Ovary (tissue), 9 donors: Measurements from ENCODE around the gene LCN1. TPM values are rescaled to one million over a fixed set of nuclear protein-coding genes. Genes with fewer than 3 reads are reported as not detected.

Experiments
- DNase-seq, 5 donors: peaks; one replicate each; pipeline ENCODE4 v3.0.0-alpha.2; 2019 to 2020
- H3K27ac ChIP-seq, 2 donors: fragments of 200-600 bp; one replicate each; pipeline versions ENCODE4 v1.5.1 to v1.8.0; 2019 to 2022
- H3K27me3 ChIP-seq: fragments of 200-600 bp; one replicate; pipeline ENCODE4 v1.8.0; 2022
- H3K36me3 ChIP-seq: fragments of 200-600 bp; sonication (generic); one replicate; pipeline ENCODE4 v1.5.1; 2019
- H3K4me1 ChIP-seq: one replicate; pipeline ENCODE4 v1.8.1; 2013; ENCODE audit warnings: mild to moderate bottlenecking, moderate library complexity; ENCODE audit not compliant: insufficient read depth
- H3K4me3 ChIP-seq: fragments of 200-600 bp; sonication (generic); one replicate; pipeline ENCODE4 v1.5.1; 2017
- H3K9me3 ChIP-seq, 2 donors: fragments of 200-600 bp in 1 of 2; sonication (generic) in 1 of 2; one replicate each; pipeline versions ENCODE4 v1.5.1 to v1.8.1; 2013 to 2019; ENCODE audit warnings: mild to moderate bottlenecking in 1 of 2, moderate library complexity in 1 of 2
- CTCF ChIP-seq, 3 donors: fragments of 450-650 bp in 2 of 3; fragments of 200-600 bp in 1 of 3; IDR thresholded peaks; one replicate each; pipeline versions ENCODE4 v1.5.1 to v1.8.0; 2016 to 2022; ENCODE audit warnings: antibody characterized with exemption in 3 of 3, mild to moderate bottlenecking in 1 of 3
- EP300 ChIP-seq: sonication (generic); formaldehyde crosslinking; IDR thresholded peaks from one replicate; pipeline ENCODE4 v1.6.1; 2017; ENCODE audit warnings: antibody characterized with exemption
- POLR2A ChIP-seq: fragments of 450-650 bp; IDR thresholded peaks from one replicate; pipeline ENCODE4 v1.6.1; 2017; ENCODE audit warnings: antibody characterized with exemption, mild to moderate bottlenecking, moderate library complexity
- WGBS, 3 donors: extraction: QIAGEN DNeasy Blood & Tissue Kit in 1 of 3; methylation state at CpG; one replicate each; pipeline versions ENCODE4 v1.1.5 to v1.1.7; 2013 to 2017; 5-methylcytosine and 5-hydroxymethylcytosine counted together
- intact Hi-C, 4 donors: fragments of 100-400 bp; cut with DNase I; formaldehyde crosslinking; loops; one replicate each; pipeline versions ENCODE4 v1.11.0 to v1.15.1; 2022 to 2023
- polyA plus RNA-seq, 2 donors: library from polyadenylated mRNA; stranded (reverse); fragments of 200-250 nt in 1 of 2; fragments of 350-450 nt in 1 of 2; fragmentation: Illumina TruSeq in 1 of 2; extraction: RNeasy Lipid Tissue Mini Kit (QIAGEN cat#74804) in 1 of 2; gene quantifications; one replicate each; pipeline ENCODE4 v1.2.3, GENCODE V29; 2013 to 2014
- total RNA-seq, 7 donors: library from RNA; depleted of rRNA in 2 of 7; stranded (reverse); fragments of >200 nt in 2 of 7; fragmentation: NEBNext Ultra II Directional in 3 of 7; extraction: Animal tissue kit (Norgen Biotek cat#: 25700) in 3 of 7; gene quantifications; one replicate each; pipeline versions ENCODE4 v1.1.0 to v1.2.4, GENCODE V29; 2016 to 2023
- donor health status: DM: no; HTN: no; CAD: no; lungs with moderate emphysema.
- donor health status: DM: no; HTN: no; CAD: no.
- donor health status: Bipolar disorder and iron deficiency.
- donor health status: DM: yes; HTN: yes; CAD: no.
- donor health status: DM: no; HTN: no; CAD: no.
- donor health status: DM: yes; HTN: yes; CAD: no.

The LCN1 gene
- total and polyA plus RNA-seq, 9 donors: 2.3 to 5.3 TPM; not detected in 7

GRCh38 chr9:135488013-135488330 lies 33.3 kb upstream of the LCN1 start:
- WGBS, 3 donors: 95 to 96% (median 96%) methylated on average over 18 of the region's 18 CpGs
- intact Hi-C loops: no loop called here
- Histone ChIP-seq H3K27me3 (no peaks in the 10 kb centered on the region), H3K4me1 (no peaks in the 10 kb centered on the region), H3K9me3 (no peaks in the 10 kb centered on the region), H3K27ac (no peak overlapping the region), H3K36me3 (no peaks in the 10 kb centered on the region), H3K4me3 (no peak overlapping the region)
- TF ChIP-seq EP300 (no peak), CTCF (IDR thresholded peaks at IDR 0.05) (no peak), POLR2A (no peak)
- no peak for DNase-seq

GRCh38 chr9:135488527-135488926 lies 32.7 kb upstream of the LCN1 start:
- Histone ChIP-seq H3K9me3 (no peaks in the 10 kb centered on the region), H3K27ac (no peak overlapping the region), H3K36me3 (no peaks in the 10 kb centered on the region), H3K27me3 (no peaks in the 10 kb centered on the region), H3K4me1 (no peaks in the 10 kb centered on the region), H3K4me3 (no peak overlapping the region)
- DNase-seq: no peak
- intact Hi-C loops: no loop called here
- WGBS, 3 donors: 90 to 91% (median 90%) methylated on average over 17 of the region's 17 CpGs
- TF ChIP-seq EP300 (no peak), CTCF (IDR thresholded peaks at IDR 0.05) (no peak), POLR2A (no peak)

GRCh38 chr9:135489188-135489906 lies 31.9 kb upstream of the LCN1 start:
- 87 to 93% (median 90%) methylated on average over 18 of the region's 18 CpGs for WGBS, 3 donors
- H3K9me3 ChIP-seq: no peaks in the 10 kb centered on the region
- TF ChIP-seq POLR2A: no peak
- TF ChIP-seq EP300: no peak
- no peak for TF ChIP-seq CTCF (IDR thresholded peaks at IDR 0.05)
- no peaks in the 10 kb centered on the region for H3K36me3 ChIP-seq
- no peak overlapping the region for H3K27ac ChIP-seq
- intact Hi-C loops: no loop called here
- no peak for DNase-seq
- H3K27me3 ChIP-seq: no peaks in the 10 kb centered on the region
- H3K4me3 ChIP-seq: no peak overlapping the region
- H3K4me1 ChIP-seq: no peaks in the 10 kb centered on the region

- no peaks in the 10 kb centered on the region for H3K9me3 ChIP-seq
- no peaks in the 10 kb centered on the region for H3K4me1 ChIP-seq
- no peak overlapping the region for H3K27ac ChIP-seq
- H3K27me3 ChIP-seq: no peaks in the 10 kb centered on the region
- H3K4me3 ChIP-seq: no peak overlapping the region
- no peak for DNase-seq
- intact Hi-C loops: no loop called here
- no peak for TF ChIP-seq EP300
- no peak for TF ChIP-seq POLR2A
- TF ChIP-seq CTCF (IDR thresholded peaks at IDR 0.05): no peak
- 84 to 90% (median 88%) methylated on average over 16 of the region's 16 CpGs for WGBS, 3 donors
- H3K36me3 ChIP-seq: no peaks in the 10 kb centered on the region
Observed at GRCh38 chr9:135490166-135490870, 30.9 kb upstream of the LCN1 start.
